ENCODE data around the gene ARMC12. TPM values are rescaled to one million over a fixed set of nuclear protein-coding genes. Genes with fewer than 3 reads are reported as not detected.
"Not testable (repeated sequence)": the region's sequence is repeated elsewhere in the genome, so short reads cannot be mapped to it uniquely, and the experiment has no call there.

Gene ARMC12
- total and polyA plus RNA-seq, 2 donors (not counting 1 experiment from before 2014, with no cell fraction given), result 0.17 to 0.50 TPM

DNA sequence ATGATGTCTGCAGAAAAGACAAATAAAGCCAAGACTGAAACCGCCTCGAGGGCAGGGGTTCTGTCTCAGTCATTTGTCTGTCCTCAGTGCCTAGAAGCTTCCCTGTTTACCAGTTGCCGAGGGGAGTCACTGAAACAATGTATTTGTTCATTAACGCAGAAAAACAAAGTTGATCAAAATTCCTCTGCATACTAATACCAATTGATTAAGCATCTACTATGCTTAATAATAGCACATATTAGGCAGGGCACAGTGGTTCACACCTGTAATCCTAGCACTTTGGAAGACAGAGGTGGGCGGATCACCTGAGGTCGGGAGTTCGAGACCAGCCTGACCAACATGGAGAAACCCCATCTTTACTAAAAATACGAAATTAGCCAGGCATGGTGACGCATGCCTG, 46.3 kb upstream of the ARMC12 start:
- no peaks in the 10 kb centered on the region for H3K4me1 ChIP-seq (ENCODE audit: control insufficient read depth, extremely low read depth, insufficient read depth, low read length)
- H3K9ac ChIP-seq (ENCODE audit: insufficient read depth, low read length), result no peak overlapping the region
- peaks cover 2% of the 10 kb centered on the region for H3K79me2 ChIP-seq (ENCODE audit: control insufficient read depth, insufficient read depth, low read length)
- H2AFZ ChIP-seq (ENCODE audit: low read length), result no peak overlapping the region
- H3K36me3 ChIP-seq (ENCODE audit: control insufficient read depth, insufficient read depth, low read length), result no peaks in the 10 kb centered on the region
- H3K4me2 ChIP-seq (ENCODE audit: extremely low read depth, insufficient read depth, low read length), result no peak overlapping the region
- DNase-seq (ENCODE audit: low read depth in 2 of 2), result no peak
- no peaks in the 10 kb centered on the region for H3K9me3 ChIP-seq (ENCODE audit: control insufficient read depth, insufficient read depth, low read depth, low read length)
- no peaks in the 10 kb centered on the region for H4K20me1 ChIP-seq (ENCODE audit: control insufficient read depth, extremely low read depth, insufficient read depth, low read length)
- H3K27ac ChIP-seq (ENCODE audit: insufficient read depth, low read length), result no peak overlapping the region
- TF ChIP-seq, protein P1, sequence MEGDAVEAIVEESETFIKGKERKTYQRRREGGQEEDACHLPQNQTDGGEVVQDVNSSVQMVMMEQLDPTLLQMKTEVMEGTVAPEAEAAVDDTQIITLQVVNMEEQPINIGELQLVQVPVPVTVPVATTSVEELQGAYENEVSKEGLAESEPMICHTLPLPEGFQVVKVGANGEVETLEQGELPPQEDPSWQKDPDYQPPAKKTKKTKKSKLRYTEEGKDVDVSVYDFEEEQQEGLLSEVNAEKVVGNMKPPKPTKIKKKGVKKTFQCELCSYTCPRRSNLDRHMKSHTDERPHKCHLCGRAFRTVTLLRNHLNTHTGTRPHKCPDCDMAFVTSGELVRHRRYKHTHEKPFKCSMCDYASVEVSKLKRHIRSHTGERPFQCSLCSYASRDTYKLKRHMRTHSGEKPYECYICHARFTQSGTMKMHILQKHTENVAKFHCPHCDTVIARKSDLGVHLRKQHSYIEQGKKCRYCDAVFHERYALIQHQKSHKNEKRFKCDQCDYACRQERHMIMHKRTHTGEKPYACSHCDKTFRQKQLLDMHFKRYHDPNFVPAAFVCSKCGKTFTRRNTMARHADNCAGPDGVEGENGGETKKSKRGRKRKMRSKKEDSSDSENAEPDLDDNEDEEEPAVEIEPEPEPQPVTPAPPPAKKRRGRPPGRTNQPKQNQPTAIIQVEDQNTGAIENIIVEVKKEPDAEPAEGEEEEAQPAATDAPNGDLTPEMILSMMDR (conservative IDR thresholded peaks at IDR 0.05 in 1 of 2, IDR thresholded peaks at IDR 0.05 in 1 of 2; ENCODE audit: low read depth in 1 of 2, low read length in 2 of 2), result no peak
- no peak for TF ChIP-seq EZH2 (IDR thresholded peaks at IDR 0.05; ENCODE audit: low read length, missing control alignments)
- no peak overlapping the region for H3K4me3 ChIP-seq (replicated peaks in 1 of 4; ENCODE audit: control extremely low read depth in 1 of 4, insufficient read depth in 1 of 4, low read depth in 3 of 4, low read length in 4 of 4)
- H3K27me3 ChIP-seq (ENCODE audit: control insufficient read depth, insufficient read depth, low read length), result no peaks in the 10 kb centered on the region

DNA sequence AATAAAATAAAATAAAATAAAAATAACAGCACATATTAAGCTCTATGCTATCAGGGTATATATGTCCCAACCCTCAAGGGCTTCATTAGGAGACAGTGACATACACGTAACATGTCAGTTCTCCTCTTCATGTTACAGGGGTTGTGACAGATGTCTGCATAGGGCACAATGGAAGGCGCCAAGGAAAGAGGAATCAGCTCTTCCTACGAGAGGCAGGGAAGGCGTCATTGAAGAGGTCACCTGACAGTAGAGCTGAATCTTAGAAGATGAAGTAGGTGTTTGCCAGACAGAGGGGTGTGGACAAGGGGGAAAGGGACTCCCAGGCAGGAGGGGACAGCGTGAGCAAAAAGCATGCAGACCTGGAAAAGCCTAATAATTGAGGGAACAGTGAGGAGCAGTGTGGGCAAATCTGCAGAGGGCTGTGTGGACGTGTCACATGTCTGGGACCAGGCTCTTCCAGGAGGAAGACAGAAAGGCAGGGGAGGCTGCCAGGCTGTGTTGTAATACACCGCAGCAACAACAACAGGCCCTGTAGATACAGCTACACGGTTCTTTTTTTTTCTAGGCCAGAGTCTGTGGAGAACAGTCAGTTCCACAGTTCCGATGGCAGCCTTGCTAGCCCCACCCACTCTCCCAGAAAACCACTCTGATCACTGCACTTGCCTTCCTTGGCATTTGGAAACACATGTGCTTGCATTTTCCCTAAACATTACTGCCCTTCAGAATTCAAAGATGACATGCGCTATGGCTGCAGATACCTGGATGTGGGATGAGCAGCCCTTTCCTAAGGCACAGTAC, 45.6 kb upstream of the ARMC12 start:
- no peaks in the 10 kb centered on the region for H3K4me1 ChIP-seq (ENCODE audit: control insufficient read depth, extremely low read depth, insufficient read depth, low read length)
- H3K4me3 ChIP-seq (replicated peaks in 1 of 4; ENCODE audit: control extremely low read depth in 1 of 4, insufficient read depth in 1 of 4, low read depth in 3 of 4, low read length in 4 of 4), result no peak overlapping the region
- no peak overlapping the region for H3K4me2 ChIP-seq (ENCODE audit: extremely low read depth, insufficient read depth, low read length)
- no peak overlapping the region for H2AFZ ChIP-seq (ENCODE audit: low read length)
- H3K27ac ChIP-seq (ENCODE audit: insufficient read depth, low read length), result no peak overlapping the region
- H4K20me1 ChIP-seq (ENCODE audit: control insufficient read depth, extremely low read depth, insufficient read depth, low read length), result no peaks in the 10 kb centered on the region
- peaks cover 2% of the 10 kb centered on the region for H3K79me2 ChIP-seq (ENCODE audit: control insufficient read depth, insufficient read depth, low read length)
- no peaks in the 10 kb centered on the region for H3K36me3 ChIP-seq (ENCODE audit: control insufficient read depth, insufficient read depth, low read length)
- no peaks in the 10 kb centered on the region for H3K27me3 ChIP-seq (ENCODE audit: control insufficient read depth, insufficient read depth, low read length)
- peak; percentile 42 to 93 for DNase-seq (ENCODE audit: low read depth in 2 of 2)
- no peak for TF ChIP-seq EZH2 (IDR thresholded peaks at IDR 0.05; ENCODE audit: low read length, missing control alignments)
- TF ChIP-seq, protein P1 (conservative IDR thresholded peaks at IDR 0.05 in 1 of 2, IDR thresholded peaks at IDR 0.05 in 1 of 2; ENCODE audit: low read depth in 1 of 2, low read length in 2 of 2), result no peak
- H3K9ac ChIP-seq (ENCODE audit: insufficient read depth, low read length), result no peak overlapping the region
- no peaks in the 10 kb centered on the region for H3K9me3 ChIP-seq (ENCODE audit: control insufficient read depth, insufficient read depth, low read depth, low read length)

DNA sequence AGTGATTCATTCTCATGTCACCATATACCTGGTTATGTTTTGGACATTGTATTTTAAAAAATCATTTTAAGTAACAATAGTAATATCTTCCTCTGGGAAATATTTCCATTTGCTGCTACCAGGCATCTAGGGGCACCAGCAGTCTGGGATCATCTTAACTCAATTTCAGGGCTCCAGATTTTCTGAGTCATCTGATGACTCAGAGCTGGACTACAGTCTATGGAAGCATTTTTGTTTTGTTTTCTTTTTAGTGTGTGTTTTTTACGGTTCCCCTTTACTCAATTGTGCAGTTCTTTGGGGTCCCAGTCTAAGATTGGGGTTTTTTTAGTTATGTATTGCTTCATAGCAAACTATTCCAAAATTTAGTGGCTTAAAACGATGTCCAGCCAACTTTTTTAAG, 42.4 kb upstream of the ARMC12 start:
- DNase-seq (ENCODE audit: low read depth in 2 of 2), result peak; percentile 38 to 65
- Histone ChIP-seq H3K9ac (ENCODE audit: insufficient read depth, low read length) (no peak overlapping the region), H3K4me2 (ENCODE audit: extremely low read depth, insufficient read depth, low read length) (no peak overlapping the region), H3K4me3 (replicated peaks in 1 of 4; ENCODE audit: control extremely low read depth in 1 of 4, insufficient read depth in 1 of 4, low read depth in 3 of 4, low read length in 4 of 4) (no peak overlapping the region), H2AFZ (ENCODE audit: low read length) (no peak overlapping the region), H3K79me2 (ENCODE audit: control insufficient read depth, insufficient read depth, low read length) (no peaks in the 10 kb centered on the region), H4K20me1 (ENCODE audit: control insufficient read depth, extremely low read depth, insufficient read depth, low read length) (no peaks in the 10 kb centered on the region), H3K27ac (ENCODE audit: insufficient read depth, low read length) (no peak overlapping the region), H3K36me3 (ENCODE audit: control insufficient read depth, insufficient read depth, low read length) (no peaks in the 10 kb centered on the region), H3K27me3 (ENCODE audit: control insufficient read depth, insufficient read depth, low read length) (no peaks in the 10 kb centered on the region), H3K4me1 (ENCODE audit: control insufficient read depth, extremely low read depth, insufficient read depth, low read length) (no peaks in the 10 kb centered on the region), H3K9me3 (ENCODE audit: control insufficient read depth, insufficient read depth, low read depth, low read length) (no peaks in the 10 kb centered on the region)
- TF ChIP-seq, protein P1 (conservative IDR thresholded peaks at IDR 0.05 in 1 of 2, IDR thresholded peaks at IDR 0.05 in 1 of 2; ENCODE audit: low read depth in 1 of 2, low read length in 2 of 2), result no peak
- TF ChIP-seq EZH2 (IDR thresholded peaks at IDR 0.05; ENCODE audit: low read length, missing control alignments), result no peak

DNA sequence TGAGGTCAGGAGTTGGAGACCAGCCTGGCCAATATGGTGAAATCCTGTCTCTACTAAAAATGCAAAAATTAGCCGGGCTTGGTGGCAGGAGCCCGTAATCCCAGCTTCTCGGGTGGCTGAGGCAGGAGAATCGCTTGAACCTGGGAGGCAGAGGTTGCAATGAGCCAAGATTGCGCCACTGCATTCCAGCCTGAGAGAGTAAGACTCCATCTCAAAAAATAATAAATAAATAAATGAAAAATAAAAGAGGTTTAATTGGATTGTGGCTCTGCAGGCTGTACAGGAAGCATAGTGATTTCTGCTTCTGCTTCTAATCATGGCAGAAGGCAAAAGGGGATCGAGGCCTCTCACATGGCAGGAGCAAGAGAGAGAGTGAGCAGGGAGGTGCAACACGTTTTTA, 38.4 kb upstream of the ARMC12 start:
- DNase-seq (ENCODE audit: low read depth in 2 of 2); H3K4me2 ChIP-seq (ENCODE audit: extremely low read depth, insufficient read depth, low read length); H2AFZ ChIP-seq (ENCODE audit: low read length); H3K9me3 ChIP-seq (ENCODE audit: control insufficient read depth, insufficient read depth, low read depth, low read length); H3K27ac ChIP-seq (ENCODE audit: insufficient read depth, low read length); H3K79me2 ChIP-seq (ENCODE audit: control insufficient read depth, insufficient read depth, low read length); H3K27me3 ChIP-seq (ENCODE audit: control insufficient read depth, insufficient read depth, low read length); H3K9ac ChIP-seq (ENCODE audit: insufficient read depth, low read length); H3K4me3 ChIP-seq (replicated peaks in 1 of 4; ENCODE audit: control extremely low read depth in 1 of 4, insufficient read depth in 1 of 4, low read depth in 3 of 4, low read length in 4 of 4); H3K4me1 ChIP-seq (ENCODE audit: control insufficient read depth, extremely low read depth, insufficient read depth, low read length); H3K36me3 ChIP-seq (ENCODE audit: control insufficient read depth, insufficient read depth, low read length); H4K20me1 ChIP-seq (ENCODE audit: control insufficient read depth, extremely low read depth, insufficient read depth, low read length): not testable (repeated sequence)

Data from fibroblast of lung (primary cell).